HG02623 (cell line): Measurements from ENCODE around the gene NADSYN1.

Experiments
- ATAC-seq: cut with Tn5 transposase; IDR thresholded peaks from one replicate; pipeline ENCODE4 v1.9.1; 2021; ENCODE audit warnings: moderate library complexity; ENCODE audit not compliant: unreplicated experiment

NADSYN1 gene

DNA sequence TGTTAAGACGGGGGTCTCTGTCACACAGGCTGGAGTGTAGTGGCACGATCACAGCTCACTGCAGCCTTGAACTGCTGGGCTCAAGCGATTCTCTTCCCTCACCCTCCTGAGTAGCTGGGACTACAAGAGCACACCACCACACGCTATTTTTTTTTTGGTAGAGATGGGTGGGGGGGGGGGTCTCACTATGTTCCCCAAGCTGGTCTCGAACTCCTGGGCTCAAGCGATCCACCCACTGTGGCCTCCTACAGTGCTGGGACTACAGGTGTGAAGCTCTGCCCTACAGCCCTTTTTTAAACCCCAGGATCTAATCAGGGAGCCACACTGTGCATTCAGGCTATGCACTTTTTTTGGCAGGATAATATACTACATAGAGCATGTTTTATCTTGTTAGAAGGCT, 3.4 kb upstream of the NADSYN1 start:
- ATAC-seq, result no peak

DNA sequence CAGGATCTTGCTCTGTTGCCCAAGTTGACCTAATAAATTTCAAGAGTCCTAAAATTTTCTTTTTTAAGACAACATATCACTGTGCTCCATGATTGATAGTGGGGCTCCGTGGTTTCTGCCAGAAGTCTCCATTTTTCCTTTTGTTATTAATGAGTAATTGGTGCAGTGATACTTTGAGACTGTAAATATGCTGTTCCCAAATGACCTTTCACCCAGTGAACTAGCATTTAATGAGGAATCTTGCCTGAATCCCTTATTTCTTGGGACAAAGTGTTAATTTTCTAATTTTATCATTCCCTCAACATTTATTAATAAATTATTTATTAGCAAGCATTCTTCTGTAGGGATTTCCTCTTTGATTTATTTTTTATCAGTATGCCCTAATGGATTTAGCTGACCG, 2.5 kb upstream of the NADSYN1 start:
- no peak for ATAC-seq

DNA sequence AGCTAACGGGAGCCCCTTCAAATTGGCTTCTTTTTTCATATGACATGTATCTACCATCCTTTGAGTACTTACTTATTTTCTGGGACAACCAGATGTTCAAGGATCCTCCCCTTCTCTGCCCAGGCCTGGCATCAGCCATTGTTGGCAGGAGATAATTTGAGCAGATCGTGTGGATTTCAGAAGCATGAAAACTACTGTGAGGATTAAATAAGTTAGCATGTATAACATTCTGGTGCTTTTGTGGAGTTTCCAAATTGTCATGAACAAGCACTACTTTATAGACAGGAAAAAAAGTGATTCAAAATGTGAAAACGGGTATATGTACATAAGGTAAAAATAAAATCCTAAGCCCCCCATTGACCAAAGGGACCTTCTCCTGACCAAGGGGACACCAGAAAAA, 2.1 kb upstream of the NADSYN1 start:
- no peak for ATAC-seq

DNA sequence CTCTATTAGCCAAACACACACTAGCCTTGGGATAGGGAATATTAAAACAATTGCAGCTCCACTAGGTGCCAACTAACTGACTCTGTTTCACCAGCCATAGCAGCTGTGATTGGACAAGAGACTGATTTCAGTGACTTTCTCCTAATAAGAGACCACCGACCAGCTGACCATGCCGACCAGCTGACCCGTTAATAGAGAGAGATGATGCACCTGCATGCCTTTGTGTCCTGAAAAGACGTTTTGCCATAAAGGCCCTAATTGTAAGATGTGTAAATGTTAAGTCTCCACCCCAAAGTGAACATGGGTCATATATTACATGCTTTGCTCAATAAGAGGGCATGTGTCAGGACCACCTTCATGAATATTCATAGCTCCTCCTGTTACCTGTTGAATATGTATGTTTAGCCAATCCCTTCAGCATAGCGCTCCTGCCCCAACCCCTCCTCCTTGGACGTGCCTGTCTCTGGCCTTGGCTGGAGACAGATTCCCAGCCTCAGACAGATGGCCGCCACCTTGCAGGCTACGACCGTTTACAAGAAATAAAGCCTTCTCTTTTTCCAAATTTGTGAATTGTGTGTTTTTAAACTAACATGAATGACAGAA, 1.3 kb upstream of the NADSYN1 start:
- no peak for ATAC-seq

DNA sequence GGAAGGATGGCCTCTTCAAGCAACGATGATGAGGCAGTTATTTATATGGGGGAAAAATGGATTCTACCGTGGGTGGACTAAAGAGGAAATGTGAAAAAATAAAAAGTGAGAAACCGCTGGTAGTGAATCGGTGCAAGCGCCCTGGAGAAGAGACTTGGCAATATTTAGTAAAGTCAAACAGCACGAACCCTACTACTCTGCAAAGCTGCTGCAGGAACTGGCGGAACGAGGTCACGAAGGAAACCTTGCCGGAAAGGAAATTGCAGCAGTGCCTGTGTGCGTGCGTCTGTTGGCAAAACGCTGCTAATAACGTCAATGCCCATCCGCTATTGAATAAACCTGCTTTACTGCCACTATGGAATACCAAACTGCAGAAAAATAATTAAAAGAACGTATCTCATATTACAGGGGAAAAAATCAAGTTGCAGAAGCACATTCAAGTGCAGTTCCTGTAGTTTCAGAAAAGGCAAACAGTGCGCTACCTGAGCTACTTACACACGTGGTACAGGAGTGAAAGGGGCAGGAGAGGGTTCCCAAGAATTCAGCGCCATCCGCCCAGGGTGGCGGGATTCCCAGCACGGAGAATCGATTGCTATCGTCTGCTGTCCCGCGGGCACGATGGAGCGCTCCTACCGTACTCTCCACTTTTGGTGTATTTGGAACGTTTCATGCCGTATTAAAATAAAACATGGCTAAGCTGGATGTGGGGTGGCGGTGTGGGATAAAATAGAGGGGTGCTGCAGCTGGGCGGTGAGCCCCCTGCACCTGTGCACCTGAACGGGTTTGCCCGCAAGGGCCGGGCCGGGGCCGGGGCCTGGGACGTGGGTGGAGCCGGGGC, 585 bp upstream of the NADSYN1 start:
- no peak for ATAC-seq

DNA sequence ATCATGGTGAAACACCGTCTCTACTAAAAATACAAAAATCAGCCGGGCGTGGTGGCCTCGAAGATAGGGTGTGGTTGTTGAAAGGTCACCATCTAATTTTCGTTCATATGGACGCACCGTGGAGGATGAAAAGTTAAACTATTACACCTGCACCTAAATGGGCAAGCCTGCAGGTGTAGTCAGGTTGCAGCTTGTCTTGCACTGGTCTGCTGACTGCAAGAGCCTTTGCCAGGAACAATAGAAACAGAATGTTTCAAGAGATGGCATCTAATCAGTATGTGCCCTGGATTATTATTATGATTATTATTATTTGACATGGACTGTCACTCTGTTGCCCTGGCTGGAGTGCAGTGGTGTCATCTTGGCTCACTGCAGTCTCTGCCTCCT, 908 bp downstream of the NADSYN1 start:
- ATAC-seq, result no peak

DNA sequence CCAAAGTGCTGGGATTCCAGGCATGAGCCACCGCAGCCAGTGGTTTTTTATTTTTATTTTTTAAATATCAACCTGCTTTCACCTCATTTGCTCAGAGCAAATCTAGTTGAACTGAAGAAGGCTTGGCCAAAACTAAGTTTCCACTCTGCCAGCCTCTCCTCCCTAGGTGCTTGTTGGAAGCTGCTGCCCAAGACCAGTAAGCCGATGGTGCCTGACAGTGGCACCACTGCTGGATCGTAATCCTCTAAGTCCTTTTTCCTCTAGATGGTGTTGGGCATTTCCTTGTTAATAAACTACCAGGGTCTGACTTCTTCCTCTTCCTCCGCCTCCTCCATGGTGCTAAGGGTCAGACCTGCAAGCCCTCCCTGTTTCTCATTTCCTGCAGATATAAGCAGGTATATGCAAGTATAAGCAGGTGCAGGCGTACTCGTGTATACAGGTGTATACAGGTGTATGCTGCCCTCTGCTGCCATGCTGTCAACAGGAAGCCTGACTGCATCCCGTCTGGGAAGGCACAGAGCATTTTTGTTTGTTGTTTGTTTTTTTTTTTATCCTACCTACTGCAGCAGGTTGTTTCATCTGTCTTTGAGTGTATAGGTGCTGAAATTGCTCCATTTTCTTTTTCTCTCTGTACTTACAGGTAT, 1.6 kb downstream of the NADSYN1 start:
- no peak for ATAC-seq

DNA sequence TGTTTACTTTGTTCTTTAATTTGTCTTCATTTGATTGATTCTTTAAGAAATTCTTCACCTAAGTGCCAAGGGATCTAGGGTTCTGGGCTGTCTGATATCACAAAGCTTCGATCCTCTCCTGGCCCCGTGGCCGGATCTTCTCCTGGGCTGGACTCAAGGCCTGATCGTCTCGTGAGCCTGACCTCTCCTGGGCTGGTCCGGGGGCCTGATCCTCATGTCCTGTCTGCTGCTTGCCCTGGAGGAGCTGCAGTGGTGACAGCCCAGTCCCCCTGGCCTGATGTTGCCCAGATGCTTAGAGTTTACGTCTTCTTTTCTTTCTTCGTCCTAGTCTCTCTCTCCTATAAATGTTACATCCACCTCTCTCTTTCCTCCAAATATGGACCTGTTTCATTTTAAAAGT, 3.3 kb downstream of the NADSYN1 start:
- ATAC-seq, result no peak

DNA sequence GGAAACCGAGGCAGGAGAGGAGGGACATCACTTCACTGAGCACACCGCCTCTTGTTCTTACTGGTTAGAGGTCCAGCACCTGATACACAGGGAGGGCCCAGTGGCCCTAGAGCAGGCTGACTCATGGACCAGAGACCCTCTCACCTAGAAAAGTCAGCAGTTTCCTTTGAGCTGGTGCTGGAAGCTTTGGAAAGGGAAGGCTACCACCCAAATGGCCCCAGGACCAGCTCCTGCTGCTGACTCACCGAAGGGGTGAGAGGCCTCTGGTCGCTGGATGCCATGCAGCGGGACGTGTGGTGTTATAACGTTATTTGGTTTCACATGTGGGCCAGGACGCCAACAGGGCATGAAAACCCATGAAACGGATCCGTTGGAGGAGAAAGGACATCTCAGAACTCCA, 3.8 kb downstream of the NADSYN1 start:
- no peak for ATAC-seq

DNA sequence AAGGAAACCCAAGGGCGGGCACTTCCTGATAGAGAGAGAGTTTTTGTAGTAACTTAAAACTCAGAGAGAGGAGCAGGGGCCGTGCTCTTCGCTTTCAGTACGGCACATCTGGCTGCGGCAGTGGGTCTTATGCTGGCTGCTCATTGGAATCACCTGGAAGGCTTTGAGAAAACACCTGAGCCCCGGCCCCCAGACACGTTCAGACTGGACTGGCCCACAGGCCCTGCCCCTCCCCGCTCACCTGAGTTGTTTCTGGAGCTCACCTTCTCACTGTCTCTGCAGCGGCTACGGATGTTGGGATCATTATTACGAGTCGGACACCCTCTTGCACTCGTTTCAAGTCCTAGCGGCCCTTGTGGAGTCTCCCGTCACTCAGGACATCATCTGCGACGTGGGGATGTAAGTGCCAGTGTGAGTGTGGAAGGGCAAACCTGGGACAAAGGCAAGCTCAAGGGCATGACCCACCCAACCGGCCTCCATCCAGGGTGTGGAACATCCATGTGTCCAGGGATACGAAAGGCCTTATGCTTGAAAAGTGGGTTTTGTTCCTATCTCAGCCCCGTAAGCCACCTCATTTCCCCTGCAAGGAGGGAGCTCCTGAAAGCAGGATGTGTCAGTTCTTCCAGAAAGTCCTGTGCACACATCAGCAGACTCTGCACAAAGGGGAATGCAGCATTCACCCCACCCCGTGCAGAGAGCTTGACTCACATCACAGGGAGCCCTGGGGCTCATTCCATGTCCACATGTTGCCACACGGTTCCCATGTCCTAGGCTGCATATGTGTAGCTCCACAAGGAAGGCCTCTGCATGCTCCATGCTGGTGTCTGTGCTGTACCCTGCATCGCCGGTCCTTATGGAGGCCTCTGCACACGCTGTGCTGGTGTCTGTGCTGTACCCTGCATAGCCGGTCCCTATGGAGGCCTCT, 5.4 kb downstream of the NADSYN1 start:
- ATAC-seq, result no peak

DNA sequence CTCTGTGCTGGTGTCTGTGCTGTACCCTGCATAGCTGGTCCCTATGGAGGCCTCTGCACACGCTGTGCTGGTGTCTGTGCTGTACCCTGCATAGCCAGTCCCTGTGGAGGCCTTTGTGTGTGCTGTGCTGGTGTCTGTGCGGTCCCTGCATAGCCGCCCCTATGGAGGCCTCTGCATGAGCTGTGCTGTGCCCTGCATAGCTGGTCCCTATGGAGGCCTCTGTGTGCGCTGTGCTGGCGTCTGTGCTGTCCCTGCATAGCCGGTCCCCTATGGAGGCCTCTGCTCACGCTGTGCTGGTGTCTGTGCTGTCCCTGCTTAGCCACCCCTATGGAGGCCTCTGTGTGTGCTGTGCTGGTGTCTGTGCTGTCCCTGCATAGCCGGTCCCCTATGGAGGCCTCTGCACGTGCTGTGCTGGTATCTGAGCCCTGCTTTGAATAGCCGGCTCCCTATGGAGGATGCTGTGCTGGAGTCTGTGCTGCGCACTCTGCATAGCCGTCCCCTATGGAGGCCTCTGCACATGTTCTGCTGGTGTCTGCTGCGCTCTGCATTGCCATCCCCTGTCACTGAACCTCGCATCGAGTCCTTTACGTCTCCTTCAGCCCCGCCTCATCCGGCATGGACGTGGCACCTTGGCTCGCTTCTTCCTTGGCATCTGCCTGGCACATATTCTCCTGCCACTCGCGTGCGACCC, 6.2 kb downstream of the NADSYN1 start:
- ATAC-seq, result no peak

DNA sequence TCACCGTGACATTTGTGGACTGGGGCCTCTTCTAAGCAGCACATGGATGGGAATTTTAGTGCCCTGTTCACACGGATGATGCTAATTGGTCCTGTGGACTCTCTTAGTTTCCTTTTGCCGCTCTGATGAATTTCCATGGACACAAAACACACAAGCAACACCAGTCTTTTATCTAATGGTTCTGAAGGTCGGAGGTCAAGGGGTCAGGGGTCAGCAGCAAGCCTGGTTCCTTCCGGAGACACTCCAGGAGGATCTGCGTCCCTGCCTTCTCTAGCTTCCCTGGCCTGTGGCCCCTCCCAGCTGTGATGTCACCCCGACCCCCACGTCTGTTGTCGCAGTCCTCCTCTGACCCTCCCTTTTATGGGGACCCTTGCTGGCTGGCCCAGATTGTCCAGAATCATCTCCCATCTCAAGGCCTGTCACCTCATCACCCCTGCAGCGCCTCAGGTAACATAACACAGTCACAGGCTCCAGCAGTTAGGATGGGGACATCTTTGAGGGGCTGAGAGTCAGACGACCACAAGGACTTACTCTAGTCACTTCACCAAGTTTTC, 6.8 kb downstream of the NADSYN1 start:
- ATAC-seq, result no peak

DNA sequence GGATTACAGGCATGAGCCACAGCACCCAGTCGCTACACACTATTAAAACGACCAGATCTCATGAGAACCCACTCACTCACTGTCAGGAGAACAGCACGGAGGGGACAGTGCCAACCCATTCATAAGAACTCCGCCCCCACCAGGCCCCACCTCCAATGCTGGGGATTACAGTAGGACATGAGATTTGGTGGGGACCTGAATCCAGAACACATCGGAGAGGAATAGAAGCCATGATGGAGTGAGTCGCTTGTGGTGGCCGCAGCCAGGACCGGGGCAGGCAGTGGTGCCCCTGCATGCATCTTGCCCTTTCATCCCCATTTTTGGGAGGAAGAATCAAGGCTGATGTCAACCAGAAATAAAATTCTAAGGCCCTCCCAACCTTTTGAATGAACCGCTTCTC, 8.7 kb downstream of the NADSYN1 start:
- ATAC-seq, result no peak

DNA sequence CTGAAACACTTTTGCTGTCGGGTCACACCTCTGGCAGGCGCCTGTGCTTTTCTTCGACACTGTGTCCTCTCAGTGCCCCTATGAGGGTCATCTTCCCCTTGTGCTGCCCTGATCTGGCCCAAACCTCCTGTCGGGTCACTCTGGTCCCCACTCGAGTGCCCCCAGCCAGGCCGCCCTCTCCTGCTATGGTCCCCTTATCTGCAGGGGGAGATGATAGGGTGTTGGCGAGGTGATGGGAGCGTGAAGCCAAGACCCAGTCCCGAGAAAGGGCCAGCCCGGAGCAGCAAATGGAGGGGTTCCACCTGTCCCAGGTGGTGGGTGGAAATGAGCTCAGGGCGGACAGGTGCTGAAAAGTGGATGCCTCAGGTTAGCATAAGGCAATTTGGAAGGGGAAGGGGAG, 9.7 kb downstream of the NADSYN1 start:
- ATAC-seq, result no peak

DNA sequence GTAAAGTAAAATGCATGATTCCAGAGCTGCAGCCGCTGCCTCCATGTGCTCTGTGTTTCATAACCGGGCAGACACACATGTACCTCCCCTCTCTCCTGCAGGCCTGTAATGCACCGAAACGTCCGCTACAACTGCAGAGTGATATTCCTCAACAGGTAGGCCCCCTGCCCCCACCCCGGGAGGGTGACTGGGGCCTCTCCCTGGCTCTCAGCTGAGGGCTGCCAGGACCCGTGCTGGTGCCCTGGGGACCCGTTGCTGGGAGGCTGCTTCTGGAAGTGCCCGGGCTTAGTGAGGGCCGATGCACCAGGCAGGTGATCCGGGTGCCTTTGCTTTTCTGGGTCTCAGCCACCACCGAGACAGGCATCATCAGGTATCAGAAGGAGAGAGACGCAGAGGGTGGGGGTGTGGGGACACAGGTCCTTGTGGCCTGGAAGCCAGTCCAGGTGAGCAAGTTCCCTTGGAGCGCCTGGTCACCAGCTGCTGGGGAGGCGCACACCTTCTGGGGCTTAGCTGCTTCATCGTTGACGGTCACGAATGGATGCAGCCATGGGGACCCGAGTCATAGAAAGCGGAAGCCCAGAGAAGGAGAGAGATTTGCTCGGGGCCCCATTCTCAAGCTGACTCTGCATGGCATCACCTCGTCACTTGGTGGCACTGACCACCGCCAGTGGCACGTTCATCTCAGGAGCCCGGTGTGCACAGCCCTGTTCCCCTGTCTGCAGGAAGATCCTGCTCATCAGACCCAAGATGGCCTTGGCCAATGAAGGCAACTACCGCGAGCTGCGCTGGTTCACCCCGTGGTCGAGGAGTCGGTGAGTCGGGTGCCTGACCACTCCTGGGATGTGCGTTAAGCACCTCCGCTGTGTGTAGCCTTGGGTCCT, 10.6 kb downstream of the NADSYN1 start:
- ATAC-seq, result no peak

DNA sequence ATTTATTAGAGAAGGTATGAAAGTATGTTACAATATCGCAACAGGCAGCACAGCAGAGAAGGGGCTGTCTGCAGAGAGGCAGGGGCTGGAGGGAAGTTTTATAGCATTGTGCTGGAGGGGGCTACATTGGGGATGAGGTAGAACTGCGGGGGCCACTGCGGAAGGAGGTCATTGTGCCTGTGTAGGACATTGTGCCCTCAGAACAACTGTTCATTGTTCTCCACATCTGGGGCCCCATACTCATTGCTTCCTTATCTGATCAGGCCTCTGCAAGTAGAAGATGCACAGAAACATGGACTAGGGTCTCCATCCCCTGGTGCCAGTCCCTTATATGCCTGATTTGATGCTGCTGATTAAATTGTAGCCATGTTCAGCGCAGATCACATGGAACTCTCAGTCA, 12.1 kb downstream of the NADSYN1 start:
- no peak for ATAC-seq

DNA sequence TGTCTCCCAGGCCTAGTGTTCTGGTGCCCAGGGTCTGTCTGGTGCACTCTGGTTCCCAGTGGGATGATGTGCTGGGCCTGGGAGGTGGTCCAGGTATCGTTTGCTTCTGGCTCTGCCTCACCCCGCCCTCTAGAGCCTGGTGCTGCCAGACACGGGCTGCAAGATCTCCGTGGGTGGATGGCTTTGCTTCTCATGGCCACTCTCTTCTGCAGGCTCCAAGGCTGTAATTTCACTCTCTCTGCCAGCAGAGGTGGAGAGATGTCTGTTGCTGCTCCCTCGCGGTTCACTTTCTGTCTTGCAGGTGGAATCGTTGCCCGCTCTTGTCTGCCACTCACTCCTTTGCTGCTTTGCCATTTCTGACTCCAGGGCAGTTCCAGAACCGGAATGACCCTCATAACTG, 13.4 kb downstream of the NADSYN1 start:
- no peak for ATAC-seq

DNA sequence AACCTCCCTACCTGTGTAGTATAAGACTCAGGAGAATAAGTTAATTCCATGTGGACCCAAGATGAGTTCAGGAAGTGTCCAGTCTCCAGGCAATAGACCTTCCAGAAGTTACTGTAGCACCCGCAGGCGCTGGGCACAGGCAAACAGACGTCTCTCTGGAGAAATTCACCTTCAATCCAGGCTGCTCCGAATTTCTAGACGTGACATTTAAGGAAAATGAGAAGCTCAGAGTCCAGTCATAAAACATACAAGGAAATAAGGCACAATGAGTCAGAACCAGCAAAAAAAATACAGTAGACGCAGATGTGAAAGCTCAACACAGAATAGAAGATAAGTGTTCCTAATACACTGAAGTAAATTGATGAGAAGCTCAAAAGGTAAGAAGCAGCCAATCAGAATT, 14.2 kb downstream of the NADSYN1 start:
- ATAC-seq, result no peak

DNA sequence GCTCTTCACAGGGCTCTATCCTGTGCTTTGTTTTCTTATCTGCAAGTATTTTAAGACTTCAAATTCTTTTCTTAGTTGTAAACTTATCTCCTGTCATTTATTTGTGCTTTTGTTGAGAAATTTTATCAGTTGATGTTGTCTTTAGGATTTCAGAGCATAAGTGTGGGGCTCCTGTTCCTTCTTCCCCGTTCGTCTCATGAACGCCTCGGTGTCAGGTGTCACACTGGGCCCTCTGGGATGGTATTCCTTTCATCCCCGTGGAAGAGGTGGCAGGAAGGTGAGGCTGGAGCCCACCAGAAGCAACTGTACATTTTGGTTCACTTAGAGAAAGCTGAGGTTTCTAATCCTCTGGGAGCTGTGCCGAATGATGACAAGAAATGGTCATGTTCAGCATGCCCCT, 17.9 kb downstream of the NADSYN1 start:
- no peak for ATAC-seq
